GM19239 (cell line): ENCODE measurements around the gene ZNF688.
A peak's percentile ranks its signal among the peaks of the same experiment; 100 is the strongest.
"Not testable (repeated sequence)": the region's sequence is repeated elsewhere in the genome, so short reads cannot be mapped to it uniquely, and the experiment has no call there.

Source experiments
- DNase-seq: peaks from one replicate; pipeline ENCODE4 v3.0.0; 2011; ENCODE audit warnings: low spot score; ENCODE audit not compliant: insufficient read length
- FAIRE-seq: peaks from 2 replicates; lab custom pipeline; 2011; peaks lifted over from hg19 to GRCh38; lab: Jason Lieb, UNC

The ZNF688 gene

GRCh38 chr16:30536391-30537024, 35.0 kb downstream of the ZNF688 start:
- DNase-seq, FAIRE-seq: not testable (repeated sequence)

DNA sequence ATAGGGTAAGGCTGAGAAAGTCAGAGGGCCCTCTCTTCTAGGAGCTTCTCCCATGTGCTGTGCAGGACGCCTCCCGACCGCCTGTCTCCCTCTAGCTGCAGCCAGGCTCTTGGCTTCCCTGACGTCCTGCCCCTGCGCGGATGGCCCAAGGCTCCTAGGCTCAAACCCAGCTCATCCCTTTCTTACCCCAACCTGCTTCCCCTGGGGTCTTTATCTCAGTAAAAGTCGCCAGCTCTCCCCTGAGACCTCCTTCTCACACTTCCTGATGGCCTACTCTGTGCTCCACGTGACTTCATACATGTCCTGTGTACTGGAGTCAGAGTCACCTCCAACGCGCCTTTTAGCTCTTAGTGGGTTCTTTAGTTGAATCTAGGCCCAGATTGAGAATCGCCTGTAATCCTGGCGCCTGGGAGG, 35.7 kb downstream of the ZNF688 start:
- FAIRE-seq (peak; percentile 84), DNase-seq (peak; percentile 57)

GRCh38 chr16:30535106-30535776, 36.3 kb downstream of the ZNF688 start:
- no peak for DNase-seq

DNA sequence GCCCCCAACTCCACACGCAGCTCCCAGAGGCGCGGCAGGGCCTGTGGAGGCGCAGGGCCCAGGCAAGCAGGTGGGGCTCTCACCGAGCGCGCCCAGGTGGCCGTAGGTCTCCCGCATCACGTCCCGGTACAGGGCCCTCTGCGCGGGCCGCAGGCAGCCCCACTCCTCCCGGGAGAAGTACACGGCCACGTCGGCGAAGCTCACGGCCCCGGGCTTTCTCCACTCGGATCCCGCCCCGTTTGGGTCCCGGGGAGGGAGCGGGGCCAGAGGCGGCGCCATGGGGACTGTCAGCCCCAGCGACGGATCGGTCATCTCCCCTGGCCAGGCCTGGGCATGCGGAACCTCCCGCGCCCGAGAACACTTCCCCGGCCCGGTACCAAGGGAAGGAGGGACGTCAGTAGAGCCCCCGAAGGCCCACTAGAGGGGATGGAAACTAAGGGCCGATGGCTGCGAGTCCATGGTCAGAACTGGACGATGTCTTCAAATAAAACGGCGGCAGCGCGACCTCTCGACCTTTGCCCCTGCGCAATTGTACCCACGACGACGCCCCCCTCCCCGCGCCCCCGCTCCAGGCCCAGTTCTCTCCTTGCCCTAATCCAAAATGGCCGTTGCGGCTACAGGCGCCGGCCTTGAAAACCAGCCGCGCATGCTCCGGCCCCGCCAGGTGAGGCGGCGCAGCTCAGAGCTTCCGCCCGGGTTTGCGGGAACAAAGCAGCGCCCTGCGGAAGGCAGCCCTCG, 37.0 kb downstream of the ZNF688 start, which contains the start of gene ZNF747:
ZNF747 (minus strand) TSS at position 491 of the 738 bp plus-strand sequence; CDS start at position 312, 179 bp downstream.
- DNase-seq, result peak; percentile 90
- FAIRE-seq, result peak; percentile 81

More at GRCh38 chr16:30535106-30535776, 36.3 kb downstream of the ZNF688 start:
- FAIRE-seq, result no peak

DNA sequence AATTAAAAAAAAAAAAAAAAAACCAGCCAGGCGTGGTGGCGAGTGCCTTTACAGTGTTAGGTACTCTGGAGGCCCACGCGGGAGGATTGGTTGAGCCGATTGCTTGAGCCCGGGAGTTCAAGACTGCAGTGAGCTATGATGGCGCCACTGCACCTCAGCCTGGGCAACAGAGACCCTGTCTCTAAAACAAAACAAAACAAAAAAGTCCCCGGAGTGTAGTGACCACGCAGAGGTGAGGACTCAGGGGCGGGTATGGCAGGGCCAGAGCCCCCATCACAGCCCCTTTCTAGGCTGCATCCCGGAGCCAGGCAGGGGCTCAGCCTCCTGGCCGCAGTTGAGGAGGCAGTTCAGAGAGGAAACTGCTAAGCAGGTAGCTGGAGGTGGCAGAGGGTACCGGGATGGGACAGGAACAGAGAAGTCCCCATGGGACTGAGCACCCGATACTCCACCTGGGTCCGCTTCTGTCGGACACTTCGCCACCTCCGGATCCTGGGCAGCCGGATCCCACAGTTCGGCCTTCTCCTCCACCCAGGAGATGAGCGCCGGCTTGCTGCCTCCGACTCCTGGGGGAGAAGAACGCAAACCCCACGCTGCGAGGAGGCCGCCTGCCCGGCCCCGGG, 37.7 kb downstream of the ZNF688 start:
- FAIRE-seq (peak; percentile 51), DNase-seq (no peak)

DNA sequence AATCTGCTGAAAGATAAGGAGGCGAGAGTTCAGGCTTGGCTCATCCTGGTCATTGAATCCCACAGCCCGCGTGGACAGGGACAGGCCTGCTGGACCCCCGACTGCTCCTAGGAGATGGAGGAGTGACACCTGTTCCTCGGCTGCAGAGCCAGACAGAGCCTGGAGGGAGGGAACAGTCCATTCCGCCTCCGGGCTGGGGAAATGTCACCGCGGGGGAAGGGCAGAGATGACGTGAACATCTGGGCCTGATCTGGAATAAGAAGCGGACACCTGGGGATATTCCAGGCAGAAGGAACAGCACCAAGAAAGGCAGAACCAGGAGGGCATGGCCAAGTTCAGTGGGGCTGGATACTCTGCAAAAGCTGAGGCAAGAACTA, 38.4 kb downstream of the ZNF688 start:
- no peak for DNase-seq
- no peak for FAIRE-seq

DNA sequence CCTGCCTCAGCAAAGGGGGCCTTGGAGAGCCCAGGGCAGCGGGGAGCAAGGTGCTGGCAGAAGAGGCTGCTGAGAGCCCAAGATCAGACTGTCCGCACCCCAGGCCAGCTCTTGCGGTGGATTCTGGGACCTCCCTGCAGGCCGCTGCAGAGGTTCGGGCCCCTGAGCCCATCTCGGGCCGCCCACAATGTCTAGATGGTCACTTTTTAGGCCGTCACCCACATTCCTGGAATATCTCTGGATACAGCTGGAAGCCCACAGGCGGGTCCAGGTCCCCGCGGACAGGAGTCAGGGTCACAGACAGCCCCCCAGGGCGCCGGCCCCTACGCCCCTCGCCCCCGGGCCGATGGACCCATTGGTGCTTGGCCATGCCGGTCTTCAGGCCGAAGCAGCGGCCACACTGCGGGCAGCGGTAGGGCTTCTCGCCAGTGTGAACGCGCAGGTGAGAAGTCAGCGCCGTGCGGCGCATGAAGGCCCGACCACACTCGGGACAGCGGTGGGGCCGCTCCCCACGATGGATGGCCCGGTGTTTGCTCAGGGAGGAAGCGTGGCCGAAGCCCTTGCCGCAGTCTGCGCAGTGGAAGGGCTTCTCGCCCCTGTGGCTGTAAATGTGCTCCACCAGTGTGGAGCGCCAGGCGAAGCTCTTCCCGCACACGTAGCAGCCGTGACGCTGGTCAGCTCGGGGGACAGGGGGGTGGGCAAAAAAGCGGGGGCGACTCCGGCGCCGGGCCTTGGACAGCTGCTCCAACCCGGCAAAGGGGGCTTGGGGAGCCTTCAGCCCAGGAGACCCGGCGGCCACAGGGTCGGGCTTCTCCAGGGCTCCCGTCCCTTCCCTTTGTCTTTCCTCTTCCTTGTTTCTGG, 39.0 kb downstream of the ZNF688 start:
- DNase-seq (no peak), FAIRE-seq (no peak)

DNA sequence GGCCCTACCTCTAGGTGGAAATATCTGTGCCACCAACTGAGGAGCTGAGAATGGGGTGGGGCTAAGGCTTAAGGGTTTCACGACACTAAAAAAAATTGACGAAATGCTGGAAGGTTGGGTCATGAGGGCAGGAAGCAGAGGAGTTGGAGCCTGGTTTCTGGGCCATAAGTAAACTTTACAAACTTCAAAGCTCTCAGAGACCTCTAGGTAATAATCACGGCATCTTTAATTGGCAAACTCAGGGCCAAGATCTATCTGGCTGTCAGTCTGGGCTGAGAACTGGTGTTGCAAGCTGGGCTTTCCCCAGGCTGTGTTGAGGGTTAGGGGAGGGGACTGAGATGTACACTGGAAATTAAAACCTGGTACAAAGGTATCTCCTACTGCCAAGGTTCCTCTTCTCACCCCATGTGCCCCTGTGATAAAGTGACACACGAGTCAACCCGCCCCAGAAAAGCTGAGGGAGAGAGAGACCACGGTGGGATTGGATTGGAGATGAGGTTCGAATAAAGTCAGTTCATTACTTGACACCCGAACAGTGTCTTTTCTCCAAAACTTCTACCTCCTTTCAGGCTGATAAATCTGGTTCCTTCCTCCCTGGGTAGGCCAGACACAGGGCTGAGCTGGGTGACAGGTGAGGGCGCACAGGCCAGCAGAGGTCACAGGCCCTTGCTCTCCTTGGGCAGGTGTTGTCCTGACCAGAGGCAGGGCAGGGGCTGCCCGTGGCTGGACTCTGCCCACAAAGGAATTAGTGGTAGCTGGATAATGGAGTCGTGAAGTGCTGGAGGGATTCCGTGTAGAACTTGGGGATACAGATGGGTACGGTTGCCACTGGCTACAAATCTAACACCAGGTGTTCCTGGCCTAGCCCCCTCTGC, 41.1 kb downstream of the ZNF688 start:
- FAIRE-seq, result no peak

GRCh38 chr16:30528799-30529457, 42.6 kb downstream of the ZNF688 start:
- FAIRE-seq, result no peak
- no peak for DNase-seq

More for the DNA sequence above, 41.1 kb downstream of the ZNF688 start:
- no peak for DNase-seq

GRCh38 chr16:30527635-30528178, 43.8 kb downstream of the ZNF688 start:
- DNase-seq (peak; percentile 65), FAIRE-seq (no peak)

DNA sequence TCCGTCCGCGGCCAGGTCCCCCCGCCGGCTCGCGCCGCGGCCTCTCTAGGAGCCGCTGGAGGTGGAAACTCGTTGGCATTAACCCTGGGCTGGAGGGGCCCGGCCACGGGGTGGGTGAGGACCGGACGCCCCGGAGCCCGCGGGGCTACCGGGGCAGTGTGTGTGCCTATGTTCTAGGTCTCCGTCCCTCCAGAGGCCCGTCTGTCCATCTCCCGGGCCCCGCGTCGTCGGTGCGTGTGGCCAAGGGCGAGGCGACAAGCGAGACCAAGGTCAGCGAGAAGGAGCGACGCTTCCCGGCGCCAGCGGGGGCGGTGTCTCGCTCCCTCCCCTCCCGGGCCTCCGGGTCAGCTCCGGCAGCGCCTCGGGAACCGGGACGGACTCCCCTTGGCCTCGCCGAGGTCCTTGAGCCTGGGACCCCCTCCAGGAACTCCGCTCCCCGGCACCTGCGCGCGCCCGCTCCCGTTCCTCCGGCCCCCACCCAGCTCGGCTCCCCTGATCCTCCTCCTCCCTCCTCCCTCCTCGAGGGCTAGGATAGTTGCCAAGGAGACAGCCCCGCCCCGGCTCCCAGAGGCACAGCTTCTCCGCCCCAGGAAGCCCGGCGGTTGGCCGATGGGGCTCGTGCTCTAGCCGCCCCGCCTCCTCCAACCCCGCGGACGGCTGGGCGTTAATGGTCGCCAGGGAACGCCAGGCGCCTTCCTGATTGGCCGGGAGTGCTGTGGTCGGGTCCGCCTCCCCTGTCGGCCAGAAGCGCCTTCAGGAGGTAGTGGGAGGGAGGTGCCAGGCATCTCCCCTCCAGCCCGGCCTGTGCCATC, 44.5 kb downstream of the ZNF688 start:
- FAIRE-seq (peak; percentile 95), DNase-seq (peak; percentile 97)

DNA sequence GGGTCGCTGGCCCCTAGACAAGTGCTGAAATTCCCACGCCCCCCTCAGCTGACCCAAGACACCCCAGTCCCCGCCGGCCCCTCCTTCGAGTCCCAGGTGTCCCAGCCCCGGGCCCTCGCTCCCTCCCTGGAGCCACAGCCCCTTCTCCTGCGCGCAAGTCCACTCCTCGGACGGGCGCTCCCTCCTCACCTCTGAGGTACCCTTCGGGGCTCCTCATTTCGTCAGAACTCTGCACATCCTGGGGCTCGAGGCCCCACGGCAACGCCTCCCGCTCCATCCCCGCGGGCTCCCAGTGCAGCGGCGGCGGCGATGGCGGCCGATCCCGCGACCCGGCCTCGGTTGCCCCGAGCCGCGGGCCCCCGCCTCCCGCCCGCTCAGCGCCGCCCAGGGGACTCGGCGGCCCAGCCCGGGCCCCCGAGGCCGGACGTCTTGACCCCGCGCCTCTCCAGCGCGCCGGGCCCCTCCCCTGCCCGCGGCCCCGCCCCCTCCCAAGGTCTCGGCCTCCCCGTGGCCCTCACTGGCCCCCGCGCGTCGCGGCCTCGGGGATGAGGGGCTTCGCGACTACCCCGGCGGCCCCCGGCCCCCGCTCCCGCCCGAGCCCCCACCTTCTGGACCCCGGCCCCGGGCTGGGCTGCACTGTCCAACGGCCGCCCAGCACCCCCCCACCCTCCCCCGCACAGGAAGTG, 45.2 kb downstream of the ZNF688 start, which contains the start of gene ZNF768:
ZNF768 (minus strand) TSS at position 430 of the 686 bp plus-strand sequence; CDS start at position 277, 153 bp downstream.
- FAIRE-seq, result no peak
- DNase-seq, result peak; percentile 67

- peak; percentile 70 for FAIRE-seq
- no peak for DNase-seq
Measured at GRCh38 chr16:30525844-30526136, 45.7 kb downstream of the ZNF688 start.

- DNase-seq (no peak), FAIRE-seq (no peak)
Measured at GRCh38 chr16:30524575-30525568, 46.6 kb downstream of the ZNF688 start.

DNA sequence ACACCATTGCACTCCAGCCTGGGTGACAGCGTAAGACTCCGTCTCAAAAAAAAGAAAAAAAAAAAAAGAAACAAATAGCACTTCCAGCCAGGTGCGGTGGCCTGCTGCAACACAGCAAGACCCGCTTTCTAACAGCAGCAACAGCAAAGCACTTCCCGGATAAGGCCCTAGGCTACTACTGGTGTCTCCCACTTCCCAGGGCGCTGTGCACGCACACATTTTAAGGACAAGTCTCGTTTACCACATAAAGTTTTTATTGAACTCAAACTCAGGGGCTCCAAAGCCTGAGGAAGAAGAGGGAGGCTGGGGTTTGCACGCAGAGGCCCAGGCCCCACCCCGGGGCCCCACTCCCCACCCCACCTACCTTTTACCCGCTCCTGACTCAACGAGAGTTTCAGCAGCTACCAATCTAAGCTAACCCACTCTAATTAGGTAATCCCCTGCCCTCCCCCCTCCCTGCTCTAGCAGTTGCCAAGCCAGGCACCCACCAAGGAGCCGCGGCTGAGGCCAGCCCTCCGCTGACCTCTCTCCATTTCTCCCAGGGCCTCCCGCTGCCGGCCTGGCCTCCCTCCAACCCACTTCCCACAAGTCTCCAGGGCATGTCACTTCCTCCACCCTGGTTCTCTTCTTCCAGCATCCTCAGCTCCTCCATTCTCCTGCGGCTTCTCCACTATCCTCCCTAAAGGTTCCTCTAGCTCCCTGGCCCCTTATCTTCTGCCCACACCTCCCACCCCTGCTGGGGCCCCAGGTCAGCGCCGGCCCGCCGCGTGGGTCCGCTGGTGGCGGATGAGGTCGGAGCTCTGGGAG, 47.5 kb downstream of the ZNF688 start:
- DNase-seq, result no peak
- FAIRE-seq, result no peak
